Retinal pigment epithelial cell (primary cell): Measurements from ENCODE around the gene C19orf47.
A peak's percentile ranks its signal among the peaks of the same experiment; 100 is the strongest.

Source experiments
- DNase-seq: peaks from one replicate; pipeline ENCODE4 v3.0.0-alpha.2; 2010; ENCODE audit warnings: low read depth
- H3K4me3 ChIP-seq: 2 replicates; pipeline ENCODE4 v1.5.1; 2011; ENCODE audit warnings: mild to moderate bottlenecking, low read length, control low read depth, moderate library complexity
- CTCF ChIP-seq: conservative IDR thresholded peaks from 2 replicates; pipeline ENCODE4 v1.5.1; 2011; ENCODE audit warnings: low read depth, low read length, control low read depth, inconsistent platforms

C19orf47 gene

GRCh38 chr19:40285353-40286234, 62.6 kb downstream of the C19orf47 start:
- no peak for TF ChIP-seq CTCF
- peak overlapping the region; percentile 93 for H3K4me3 ChIP-seq
- peak; percentile 98 for DNase-seq

DNA sequence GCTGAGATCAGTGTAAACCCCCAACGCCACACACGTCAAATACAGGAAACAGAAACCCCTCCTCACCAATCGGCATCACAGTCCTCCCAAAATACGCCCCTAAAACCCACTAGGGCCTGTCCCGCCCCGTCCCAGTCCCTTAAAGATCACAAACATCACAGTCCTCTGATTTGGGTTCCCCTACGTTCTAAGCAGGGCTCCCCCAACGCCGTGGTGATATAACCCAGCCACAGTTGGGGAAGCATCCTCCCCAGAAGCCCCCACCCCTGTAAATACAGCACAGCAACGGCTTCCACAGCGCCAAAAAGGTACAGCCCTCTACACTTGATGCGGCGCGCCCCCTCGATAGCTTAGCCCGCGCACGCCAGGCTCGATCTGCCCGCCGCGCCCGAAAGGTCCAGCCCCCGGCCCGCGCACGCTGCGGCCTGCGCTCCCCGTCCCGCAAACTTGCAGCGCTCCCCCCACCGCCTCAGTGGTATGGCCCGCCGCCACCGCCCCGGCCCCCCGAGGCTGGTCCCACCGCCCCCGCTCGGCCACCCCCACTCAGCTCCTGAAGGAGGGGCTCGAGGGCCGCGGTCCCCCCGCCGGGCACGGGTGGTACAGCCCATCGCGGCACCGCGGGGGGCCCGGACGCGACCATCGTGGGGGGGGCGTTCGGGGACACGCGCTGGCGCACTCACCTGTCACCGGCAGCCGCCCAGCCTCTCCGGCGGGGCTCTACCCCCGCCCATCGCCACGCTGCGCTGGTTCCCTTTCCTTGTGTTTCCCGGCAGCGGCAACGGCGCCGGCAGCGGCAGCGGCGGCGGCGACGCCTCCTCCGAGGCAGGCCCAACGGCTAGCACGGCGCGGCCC, 63.5 kb downstream of the C19orf47 start, which contains the start of gene AKT2:
TSS of gene AKT2 (minus strand) at position 845 of the 852 bp plus-strand sequence. CDS start 20,078 bp downstream, outside the sequence.
- peak within 1 kb of the TSS; percentile 93 for H3K4me3 ChIP-seq
- no peak for TF ChIP-seq CTCF
- DNase-seq, result no peak

GRCh38 chr19:40284251-40284500, 64.0 kb downstream of the C19orf47 start:
- peak overlapping the region; percentile 93 for H3K4me3 ChIP-seq
- TF ChIP-seq CTCF, result no peak
- DNase-seq, result no peak

DNA sequence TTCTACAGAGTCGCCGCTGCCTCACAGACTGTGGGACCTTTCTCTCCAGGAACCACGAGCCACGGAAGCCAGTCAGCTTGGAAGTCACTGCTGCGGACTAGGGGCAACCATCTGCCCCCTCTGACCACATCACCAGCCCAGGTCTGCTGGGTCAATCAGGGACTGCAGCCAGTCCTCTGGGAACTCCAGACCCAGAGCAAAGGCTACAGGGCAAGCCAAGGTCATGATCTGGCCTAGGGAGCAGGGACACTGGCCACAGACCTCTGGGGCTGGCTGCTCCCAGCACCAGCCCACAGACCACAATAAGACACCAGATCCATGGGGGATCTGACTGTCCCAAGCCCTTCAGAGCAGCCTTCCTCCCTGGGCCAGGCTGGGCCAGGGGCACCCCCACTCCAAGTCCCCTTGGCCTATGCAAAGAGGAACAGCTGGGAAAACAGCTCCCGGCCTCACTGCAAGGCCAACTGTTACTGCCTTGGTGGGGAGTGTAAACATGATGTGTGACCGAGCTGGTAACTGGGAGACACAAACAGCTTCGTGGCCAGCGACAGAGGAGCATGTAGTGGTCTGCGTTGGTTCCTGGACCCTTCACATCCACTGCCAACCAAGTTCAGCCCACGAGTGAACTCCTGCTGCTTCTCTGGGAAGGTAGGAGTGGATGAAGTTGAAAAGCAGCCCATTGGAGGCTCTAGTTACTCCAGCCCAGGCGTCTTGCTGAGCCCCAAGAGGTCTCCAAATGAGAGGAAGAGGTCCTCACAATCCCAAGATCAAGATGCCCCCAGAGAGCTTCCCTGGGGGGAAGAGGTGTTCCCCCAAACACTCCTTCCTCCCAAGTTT, 64.6 kb downstream of the C19orf47 start:
- peak overlapping the region; percentile 93 for H3K4me3 ChIP-seq
- TF ChIP-seq CTCF, result no peak
- DNase-seq, result no peak

DNA sequence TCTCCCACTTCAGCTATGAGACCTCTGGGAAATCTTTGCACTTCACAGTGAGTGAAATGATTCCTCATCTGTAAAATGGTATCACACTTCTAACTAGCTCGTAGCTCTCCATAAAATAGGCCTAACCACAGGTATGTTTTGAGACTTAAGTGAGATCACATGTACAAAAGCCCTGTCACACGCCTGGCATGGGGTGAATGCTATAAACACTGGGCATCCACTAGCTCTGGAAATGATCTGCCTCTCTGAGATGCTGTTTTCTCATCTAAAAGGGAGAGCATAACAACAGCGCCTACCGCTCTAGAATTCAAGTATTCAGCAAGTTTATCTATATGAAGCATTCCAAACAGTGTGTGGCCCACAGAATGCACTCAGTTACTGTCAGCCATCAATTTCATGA, 65.3 kb downstream of the C19orf47 start:
- peak overlapping the region; percentile 93 for H3K4me3 ChIP-seq
- DNase-seq, result peak; percentile 90
- TF ChIP-seq CTCF, result no peak

DNA sequence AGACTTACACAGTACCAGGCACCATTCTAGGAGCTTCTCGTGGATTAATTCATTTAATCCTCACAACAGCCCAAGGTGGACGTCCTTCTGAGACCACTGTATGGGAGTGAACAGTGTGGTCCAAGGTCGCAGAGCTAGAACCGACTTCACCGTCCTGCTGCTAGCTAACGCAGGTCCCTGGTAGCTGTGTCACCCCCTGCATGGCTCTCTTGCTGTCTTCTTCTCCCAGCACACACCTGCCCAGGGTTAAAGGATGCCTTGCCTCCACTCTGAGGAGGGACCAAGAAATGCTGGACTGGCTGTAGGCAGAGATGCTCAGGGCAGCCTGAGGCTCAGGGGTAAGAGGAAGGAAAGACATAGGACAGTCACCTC, 66.0 kb downstream of the C19orf47 start:
- TF ChIP-seq CTCF, result no peak
- no peak overlapping the region for H3K4me3 ChIP-seq
- no peak for DNase-seq
